Measurements from ENCODE around the gene SFXN3.

DNA sequence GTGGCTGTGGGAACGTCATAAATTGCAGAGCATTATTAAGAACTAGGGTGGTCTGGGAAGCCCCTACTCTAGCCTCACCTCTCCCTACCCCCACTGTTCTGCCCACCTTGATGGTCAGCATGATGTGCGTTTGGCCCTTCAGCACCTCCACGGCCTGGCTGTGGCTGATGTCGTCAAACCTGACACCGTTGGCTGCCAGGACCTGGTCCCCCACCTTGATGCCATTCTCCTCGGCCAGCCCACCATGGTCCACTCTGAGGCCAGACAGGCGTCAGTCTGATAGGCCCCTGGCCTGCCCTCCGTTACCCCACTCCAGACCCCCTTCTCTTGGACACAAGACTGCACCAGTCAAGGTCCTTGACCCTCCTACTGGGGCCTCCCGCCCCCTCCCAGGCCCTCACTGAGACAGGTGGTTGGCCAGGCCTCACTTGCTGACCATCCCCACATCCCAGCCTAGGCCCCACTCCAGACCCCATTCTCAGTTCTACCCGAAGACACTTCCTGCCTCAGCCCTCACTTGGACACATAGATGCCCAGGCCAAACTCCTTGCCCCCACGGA is 9.3 kb upstream of the SFXN3 start:
- no peak for TF ChIP-seq CTCF (IDR thresholded peaks at IDR 0.05; ENCODE audit: borderline replicate concordance, extremely low read depth, low read length, poor library complexity, severe bottlenecking)
- TF ChIP-seq EZH2 (IDR thresholded peaks at IDR 0.05; ENCODE audit: borderline replicate concordance, low read depth, low read length, severe bottlenecking), result no peak

All from DND-41 (cell line).